ENCODE data around the gene PERCC1.
A peak's percentile ranks its signal among the peaks of the same experiment; 100 is the strongest.

Gene PERCC1

DNA sequence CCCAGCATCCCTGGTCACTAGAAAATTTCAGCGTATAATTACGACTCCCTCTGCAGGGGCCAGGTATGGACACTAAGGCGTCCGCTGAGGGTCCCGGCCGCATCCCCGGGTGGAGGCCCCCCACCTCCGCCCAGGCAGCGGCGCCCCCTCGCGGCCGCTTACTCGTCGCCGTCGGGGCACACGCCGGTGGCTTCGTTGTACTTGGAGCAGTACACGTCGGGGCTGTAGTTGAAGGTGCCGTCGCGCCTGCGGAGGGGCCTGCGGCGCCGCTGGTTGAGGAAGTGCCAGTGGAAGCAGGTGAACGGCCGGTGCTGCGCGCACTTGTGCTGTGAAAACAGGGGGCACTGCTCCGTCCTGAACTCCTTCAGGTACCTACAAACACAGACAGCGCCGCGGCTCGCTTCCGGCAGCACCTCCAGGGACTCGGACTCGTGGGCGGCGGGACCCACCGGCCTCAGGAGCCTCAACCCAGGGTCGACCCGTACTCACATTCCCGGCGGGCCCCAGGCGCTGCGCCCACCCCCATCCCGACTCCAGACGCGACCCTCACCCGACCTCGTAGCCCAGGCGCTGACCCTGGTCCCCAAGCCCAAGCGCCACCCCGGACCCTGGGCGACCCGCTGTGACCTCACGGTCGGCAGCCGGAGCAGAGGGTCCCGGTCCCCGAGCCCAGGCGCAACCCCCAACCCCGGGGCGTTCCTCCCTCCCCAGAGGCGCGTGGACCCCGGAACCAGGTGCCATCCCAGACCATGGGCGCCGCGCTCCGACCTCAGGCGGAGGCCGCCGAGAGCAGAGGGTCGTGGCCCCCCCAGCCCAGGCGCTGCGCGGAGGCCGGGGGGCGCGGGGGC is 17.0 kb upstream of the PERCC1 start:
- peak; percentile 76 for DNase-seq

DNA sequence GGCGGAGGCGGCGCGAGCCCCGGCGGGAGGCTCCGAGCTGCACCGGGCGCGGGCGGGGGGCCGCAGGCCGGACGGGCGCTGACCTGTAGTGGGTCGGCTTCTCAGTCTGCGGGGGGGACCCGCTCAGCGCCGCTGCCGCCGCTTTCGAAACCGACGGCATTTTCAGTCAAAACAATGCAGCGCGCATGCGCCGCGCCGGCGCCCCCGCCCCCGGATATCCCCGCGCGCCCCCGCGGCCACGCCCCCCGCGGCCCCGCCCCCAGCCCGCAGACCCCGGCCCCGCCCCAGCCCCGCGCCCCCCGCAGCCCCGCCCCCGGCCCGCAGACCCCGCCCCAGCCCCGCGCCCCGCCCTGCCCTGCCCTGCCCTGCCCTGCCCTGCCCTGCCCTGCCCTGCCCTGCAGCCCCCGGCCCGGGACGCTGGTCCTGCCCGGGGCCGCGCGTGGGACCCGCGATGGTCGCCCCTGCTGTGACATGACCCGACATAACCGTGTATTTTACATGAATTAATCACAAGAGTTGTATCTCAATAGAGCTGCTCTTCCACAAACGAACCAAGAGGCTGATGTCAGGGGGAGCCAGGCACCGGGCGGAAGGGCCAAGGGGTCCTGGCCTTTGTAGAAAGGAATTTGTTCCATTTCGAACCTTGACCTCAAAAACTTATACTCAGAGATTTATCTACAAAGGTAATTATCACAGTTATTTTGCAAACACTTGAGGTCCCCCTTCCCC is 16.2 kb upstream of the PERCC1 start, which contains the start of gene UNKL:
Gene UNKL, minus strand, starts transcription at position 173 of the 729 bp plus-strand sequence. Its CDS starts 13 bp downstream, at position 160.
- DNase-seq = peak; percentile 73

DNA sequence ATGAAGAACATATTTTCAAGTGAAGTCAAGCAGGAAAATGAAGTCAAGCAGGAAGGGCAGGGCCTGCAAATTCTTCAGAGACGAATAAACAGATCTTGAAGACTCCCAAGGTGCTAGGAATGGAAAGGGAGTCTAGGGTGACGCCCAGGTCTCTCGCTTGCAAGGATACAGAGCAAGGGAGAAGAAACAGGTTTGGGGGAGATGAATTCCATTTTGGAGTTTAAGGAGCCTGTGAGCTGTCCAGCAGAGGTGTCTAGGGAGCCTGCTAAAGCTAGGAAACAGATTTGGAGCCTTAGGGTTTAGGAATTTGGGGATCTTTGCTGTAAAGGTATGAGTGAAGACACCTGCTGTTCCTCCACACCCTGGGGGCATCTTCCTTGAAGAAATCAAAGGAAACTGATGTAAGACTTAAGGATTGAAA is 14.3 kb upstream of the PERCC1 start:
- DNase-seq = no peak

DNA sequence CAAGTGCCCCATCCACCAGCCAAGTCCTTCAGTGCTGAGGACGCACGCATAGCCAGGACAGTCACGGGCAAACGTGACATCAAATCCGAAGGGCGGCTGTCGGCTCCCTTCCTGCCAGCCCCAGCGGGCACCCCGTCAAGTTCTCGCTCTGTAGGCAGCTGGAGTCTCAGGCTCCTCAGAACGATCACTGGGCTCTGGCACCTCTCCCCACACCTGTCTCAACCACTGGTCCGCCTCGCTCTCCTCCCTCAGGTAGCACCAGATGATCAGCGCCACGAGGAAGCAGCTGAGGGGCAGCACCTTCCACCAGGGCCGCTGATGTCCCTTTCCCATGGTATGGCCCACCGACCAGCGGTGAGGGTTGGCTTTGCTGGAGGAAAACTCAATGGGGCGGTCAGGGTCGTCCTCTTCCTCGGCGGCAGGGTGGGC is 10.8 kb upstream of the PERCC1 start:
- no peak for DNase-seq

DNA sequence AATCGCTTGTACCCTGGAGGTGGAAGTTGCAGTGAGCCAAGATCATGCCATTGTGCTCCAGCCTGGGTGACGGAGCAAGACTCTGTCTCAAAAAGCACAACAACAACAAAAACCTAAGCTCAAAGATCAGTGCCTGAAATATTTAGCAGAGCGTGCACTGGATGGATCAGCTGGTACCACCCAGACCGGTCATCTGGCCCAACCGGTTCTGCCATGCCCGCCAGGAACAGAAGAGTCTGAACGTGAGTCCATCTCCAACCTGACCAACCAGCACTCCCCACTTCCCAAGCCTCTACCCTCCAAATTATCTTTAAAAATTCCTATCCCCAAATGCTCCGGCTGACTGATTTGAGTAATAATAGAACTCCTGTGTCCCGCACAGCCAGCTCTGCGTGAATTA is 8.8 kb upstream of the PERCC1 start:
- no peak for DNase-seq

DNA sequence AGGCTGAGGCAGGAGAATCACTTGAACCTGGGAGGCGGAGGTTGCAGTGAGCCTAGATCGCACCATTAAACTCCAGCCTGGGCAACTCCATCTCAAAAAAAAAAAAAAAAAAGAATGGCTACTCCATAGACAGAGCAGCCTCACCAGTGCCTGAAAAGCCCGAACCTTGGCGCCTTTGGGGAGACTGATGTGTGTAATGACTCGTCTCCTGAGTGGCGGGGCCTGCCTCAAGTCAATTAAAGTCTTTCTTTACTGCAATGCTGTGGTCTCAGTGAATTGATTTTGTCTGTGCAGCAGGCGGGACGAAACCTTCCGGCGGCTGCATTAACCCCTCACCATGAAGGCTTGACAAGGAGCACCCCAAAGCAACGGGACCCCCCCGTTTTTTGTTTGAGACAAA is 6.8 kb upstream of the PERCC1 start:
- DNase-seq = no peak

DNA sequence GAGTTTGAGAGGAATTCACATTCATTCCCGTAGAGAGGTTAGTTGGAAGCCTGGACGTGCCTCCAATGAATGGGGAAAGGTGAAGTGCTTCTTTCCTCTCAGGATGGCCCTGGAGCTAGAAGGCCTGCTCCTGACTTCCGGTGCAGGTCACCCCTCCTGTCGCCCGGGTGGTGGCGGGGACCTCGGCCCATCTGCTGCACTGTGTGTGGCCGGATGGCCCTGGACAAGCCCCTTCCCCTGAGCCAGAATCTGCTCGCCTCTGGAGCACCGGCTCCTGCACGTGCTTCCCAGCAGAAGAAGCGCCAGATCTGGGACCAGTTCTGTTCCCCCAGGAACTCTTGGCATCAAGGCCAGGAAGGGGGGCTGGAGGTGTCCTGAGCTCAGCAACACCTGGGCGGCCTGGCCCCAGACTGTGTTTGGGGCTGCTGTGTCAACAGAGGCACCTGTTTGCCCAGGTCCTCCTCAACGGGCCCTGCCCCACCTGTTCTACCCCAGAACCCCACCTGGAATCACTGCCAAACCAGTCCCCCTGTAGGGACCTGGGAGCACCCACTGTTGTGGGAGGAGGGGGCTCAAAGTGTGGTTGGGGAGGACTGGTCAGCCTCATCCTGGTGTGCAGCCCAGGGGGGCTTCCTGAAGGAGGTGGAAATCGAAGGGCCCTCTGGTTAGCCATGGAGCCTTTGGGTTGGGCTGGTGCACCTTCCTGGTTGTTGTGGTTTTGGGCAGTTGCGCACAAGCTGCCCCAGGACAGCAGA is 5.1 kb upstream of the PERCC1 start:
- no peak for DNase-seq

DNA sequence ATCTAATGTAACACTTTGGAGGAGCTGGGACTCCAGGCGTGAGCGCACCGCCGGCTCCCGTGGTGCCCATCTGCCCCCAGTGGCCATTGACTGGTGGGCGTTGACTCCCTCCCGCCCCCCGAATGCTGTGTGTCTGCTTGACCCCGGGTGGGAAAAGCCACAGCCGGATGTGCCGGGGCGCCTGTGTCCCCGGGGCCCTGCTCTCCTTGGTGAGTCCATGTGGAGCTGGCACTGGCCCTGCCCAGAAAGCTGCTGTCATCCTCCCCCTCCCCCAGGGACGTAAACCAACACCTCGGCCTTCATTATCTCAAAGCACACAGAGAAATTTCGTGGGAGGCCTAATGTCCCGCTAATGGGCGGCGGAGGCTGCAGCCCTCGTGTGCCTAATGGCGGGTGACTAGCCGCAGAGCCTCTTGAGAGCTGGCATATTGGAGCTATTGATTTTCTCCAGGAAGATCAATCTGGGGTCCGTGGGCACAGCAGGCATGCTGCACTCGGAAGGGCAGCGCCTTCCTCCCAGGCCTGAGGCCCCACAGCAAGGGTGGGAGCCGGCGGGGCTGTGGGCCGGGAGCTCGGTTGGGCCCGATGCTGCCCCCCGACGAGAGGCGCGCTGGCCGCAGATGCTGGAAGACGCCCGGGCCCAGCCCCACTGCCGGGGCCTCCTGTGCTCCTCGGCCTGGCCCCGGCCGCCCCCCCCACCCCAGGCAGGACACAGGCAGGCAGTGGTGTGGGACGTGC is 4.0 kb upstream of the PERCC1 start:
- DNase-seq = no peak

DNA sequence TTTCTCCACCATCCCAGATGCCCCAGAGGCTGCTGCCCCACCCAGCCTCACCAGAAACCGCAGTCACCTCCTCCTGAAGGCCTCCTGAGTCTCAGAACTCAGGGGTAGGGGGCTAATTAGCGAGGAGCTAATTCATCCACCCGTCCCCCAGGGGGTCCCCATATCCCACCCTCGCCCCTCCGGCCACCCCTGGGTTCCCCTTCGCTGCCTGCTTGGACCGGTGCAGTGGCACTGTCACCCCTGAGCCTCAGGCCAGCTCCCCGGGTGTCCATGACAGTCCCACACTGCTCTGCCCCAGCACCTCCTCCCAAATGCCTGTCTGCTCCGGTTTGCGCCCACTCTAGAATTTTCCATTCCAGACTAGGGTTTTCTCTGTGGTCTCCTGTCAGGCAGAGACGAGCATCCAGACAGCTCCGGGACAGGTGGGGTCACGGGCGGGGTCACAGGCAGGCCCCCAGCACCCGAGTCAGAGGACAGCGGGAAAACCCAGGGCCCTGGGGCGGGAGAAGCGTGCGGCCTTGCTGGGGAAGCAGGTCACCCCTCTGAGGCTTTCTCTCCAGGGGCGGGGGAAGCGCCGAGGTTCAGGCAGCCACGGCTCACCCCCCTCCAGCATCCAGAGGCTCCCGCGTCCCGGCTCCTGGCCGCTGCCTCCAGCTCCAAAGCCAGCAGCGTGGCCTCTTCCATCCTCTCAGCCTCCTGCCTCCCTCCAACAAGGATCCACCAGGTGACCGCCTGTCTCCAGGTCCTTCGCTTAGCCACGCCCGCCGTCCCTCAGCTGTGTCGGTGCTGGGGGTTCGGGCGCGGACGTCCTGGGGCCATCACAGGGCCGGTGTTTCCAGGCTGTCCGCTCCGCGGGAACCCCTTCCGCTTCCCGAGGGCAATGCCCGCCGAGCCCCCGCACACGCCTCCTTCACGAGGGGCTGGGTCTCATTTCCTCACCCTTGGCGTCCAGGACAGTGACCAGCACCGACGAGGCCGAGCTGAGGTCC is 3.1 kb upstream of the PERCC1 start:
- no peak for DNase-seq

DNA sequence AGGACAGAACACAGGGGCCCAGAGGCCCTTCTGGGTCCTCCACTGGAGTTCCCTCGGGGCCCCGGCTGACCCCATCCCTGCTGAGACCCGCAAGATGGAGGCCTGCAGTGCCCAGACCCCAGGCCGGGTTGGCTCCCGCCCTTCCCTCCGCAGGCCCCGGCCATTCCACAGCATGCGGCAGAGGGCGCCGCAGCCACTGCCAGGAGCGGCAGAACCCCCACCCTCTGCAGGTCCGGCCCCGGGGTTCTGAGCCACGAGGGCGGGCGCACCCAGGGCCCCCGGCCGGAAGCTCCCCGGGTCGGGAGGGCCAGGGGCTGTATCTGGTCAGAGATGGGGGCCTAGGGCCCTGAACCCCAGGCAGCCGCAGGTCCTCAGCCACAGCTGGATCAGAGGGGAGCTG is 2.4 kb upstream of the PERCC1 start:
- peak; percentile 23 for DNase-seq

DNA sequence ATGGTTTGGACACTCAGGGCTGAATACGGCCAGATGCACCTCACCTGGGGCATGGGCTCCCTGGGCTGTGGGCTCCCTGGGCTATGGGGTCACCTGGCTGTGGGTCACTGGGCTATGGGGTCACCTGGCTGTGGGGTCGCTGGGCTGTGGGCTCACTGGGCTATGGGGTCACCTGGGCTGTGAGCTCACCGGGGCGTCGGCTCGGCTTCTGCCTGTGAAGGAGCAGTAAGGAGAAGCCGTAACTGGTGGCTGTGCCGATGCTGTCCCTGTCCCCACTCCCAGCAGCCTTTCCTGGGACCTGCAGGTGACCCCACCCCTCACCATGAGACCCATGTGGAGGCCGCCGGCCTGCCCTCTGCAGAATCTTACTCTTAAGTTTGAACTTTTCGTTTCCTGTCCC is 1.9 kb upstream of the PERCC1 start:
- DNase-seq = no peak

DNA sequence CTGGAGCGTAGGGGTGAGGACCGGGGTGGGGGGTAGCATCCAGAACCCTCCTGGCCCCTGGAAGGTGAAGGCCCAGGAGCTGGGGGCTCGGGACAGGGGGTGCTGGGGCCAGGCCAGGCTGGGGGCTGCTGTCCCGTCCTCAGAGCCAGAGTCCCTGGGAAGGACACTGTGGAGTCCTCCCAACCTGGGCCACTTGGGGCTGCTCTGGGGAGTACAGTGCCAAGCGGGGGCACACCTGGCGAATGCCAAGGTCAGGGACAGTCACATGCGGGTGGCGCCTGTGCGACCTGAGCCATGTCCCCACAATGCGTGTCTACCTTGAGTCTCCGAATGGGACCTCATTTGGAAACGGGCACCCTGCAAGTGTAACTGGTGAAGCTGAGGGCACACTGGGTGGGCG is 1.2 kb upstream of the PERCC1 start:
- DNase-seq = no peak

DNA sequence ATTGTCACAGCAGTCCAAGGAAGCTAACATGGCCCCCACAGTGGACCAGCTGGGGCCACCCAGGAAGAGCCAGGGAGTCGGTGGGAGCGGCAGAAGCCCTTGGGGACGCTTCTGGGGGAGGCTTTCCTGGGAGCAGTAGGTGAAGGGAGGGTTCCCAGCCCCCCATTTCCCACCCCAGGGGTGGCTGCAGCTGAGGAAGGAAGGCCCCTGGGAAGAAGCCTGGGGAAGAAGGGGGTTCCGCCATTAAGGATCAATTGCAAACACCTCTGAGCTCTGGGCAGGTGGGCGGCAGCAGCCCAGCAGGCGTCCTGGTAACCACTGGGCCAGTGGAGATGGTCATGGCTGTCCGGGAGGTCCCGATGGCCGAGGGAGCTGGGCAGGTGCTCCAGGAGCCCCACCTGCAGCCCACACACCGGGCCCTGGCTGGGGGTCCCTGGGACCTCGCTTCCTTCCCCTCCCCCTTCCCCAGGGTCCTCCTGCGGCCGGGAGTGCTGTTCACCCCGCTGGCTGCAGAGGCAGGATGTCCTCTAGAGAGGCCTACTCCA is 592 bp upstream of the PERCC1 start:
- no peak for DNase-seq

DNA sequence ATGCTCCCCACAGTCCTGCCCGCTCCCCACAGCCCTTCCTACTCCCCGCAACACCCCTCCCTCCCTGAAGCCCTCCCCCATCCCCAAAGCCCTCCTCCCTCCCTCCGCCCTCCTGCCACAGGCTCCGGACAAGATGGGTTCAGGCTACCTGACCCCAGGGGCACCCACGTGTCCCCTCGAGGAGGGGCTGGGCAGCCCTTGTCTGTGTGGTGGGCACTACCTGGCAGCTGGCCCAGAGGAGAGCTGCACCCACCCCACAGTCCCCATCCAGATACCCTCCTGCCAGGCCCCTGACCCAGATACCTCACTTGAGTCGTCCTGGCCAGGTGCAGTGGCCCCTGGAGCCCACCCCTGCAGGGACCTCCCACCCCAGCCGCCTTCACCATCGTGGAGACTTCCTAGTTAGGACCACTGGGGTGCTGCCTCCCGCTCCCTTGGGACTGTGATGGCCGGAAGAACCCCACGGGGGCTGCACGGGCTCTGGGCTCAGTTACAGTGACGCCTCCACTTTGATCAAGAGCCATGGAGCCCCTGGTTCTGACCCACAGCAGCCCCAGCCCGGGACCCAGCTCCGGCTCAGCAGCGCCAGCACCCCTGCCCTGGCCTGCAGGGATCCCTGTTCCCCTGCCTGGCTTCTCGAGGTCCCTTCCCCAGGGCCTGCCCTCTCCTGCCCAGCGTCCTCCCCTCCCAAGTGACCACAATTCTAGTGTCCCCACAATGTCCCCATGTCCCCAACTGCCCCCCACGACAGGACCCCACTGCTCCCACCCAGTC is 806 bp downstream of the PERCC1 start:
- DNase-seq = no peak

DNA sequence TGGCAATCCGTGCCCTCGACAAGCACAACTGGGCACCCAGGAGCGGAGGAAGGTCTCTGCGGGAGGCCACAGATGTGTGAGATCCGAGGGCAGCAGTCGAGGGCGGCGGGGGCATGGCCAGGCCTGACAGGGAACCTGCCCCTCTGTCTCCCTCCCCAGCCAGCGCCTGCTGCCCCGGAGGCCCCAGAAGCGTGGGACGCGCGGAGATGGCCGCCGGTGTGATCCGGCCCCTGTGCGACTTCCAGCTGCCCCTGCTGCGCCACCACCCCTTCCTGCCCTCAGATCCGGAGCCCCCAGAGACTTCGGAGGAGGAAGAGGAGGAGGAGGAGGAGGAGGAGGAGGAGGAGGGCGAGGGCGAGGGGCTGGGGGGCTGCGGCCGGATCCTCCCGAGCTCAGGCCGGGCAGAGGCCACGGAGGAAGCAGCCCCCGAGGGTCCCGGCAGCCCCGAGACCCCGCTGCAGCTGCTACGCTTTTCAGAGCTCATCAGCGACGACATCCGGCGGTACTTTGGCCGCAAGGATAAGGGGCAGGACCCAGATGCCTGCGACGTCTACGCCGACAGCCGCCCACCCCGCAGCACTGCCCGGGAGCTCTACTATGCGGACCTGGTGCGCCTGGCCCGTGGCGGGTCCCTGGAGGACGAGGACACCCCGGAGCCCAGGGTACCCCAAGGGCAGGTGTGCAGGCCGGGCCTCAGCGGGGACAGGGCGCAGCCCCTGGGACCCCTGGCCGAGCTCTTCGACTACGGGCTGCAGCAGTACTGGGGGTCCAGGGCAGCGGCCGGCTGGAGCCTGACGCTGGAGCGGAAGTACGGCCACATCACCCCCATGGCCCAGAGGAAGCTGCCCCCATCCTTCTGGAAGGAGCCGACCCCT is 1.7 kb downstream of the PERCC1 start:
- no peak for DNase-seq

DNA sequence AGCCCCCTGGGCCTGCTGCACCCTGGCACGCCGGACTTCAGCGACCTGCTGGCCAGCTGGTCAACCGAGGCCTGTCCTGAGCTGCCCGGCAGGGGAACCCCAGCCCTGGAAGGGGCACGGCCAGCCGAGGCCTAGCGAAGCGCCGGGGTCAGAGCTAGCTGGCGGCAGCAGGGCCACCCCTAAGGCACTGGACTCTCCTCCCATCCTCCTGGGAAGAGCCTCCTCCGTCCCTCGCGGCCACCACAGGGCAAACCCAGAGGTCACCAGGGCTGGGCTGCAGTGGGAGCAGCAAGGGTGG is 2.3 kb downstream of the PERCC1 start:
- no peak for DNase-seq

DNA sequence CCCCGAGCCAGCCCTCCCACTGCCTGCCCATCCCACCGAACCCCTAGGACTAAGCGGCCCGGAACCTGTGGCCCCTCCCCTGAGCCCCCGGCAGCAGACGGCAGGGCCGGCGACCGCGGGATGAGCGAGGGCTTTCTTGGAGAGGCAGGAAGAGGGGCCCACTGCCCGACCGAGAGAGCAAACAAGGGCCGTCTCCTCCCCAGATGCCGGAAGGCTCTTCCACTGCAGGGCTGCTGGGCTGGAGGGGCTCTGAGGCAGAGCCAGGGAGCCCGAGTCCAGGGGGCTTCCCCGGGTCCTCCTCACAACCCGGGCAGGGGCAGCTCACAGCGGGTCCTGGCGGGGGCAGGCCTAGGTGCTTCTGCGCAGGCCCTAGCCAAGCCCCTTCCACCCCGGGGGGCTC is 2.9 kb downstream of the PERCC1 start:
- no peak for DNase-seq

DNA sequence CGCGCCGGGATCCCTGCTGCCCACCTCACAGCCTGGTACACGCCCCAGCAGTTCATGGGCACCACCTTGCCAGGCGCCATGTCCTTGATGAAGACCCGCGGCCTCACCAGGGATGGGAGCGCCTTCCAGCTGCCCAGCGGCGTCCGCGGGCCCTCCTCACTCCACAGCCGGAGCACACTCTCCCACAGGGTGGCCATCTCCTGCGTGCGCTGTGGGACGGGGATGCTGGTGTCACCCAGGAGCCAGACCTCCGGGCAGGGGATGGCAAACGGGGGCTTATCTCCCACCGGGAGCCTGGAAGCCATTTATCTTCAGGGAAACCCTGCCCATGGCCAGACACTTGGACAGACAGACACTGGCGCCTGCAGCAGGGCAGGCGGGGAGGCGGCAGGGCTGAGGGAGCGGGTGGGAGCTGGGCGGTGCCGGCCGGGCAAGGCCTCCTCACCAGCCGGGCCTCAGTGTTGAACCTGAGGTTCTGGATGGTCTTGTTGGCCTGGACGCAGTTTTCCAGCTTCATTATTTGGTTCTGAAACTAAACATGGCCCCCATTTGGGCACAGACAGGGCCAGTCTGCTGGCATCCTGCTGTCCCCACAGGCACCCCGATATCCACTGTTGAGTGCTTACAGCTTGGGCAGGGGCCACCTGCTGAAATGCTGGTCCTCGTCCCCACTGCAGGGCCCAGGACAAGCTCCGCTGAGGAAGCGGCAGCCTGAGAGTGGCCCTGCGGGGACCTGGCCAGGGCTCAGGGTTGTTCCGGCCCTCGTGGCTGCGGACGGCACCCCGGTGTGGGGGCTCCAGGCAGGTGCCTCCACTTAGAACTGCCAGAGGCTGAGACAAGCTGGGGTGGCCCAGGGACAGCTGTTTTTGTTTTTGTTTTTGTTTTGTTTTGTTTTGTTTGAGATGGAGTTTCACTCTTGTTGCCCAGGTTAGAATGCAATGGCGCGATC is 4.0 kb downstream of the PERCC1 start:
- DNase-seq = no peak

Measured in NCI-H82 (cell line).